OCI-LY3 (cell line): ENCODE data around the gene SULT2B1.

ENCODE experiments used
- CTCF ChIP-seq: fragments of 200-600, 300-600 bp; sonication (generic); IDR thresholded peaks from 2 replicates; pipeline ENCODE4 v1.5.1; 2014; ENCODE audit warnings: antibody characterized with exemption, low read length, low read depth
- EZH2phosphoT487 ChIP-seq: fragments of 200-600 bp; shearing (Covaris generic); IDR thresholded peaks from 2 replicates; pipeline ENCODE4 v1.6.1; 2018; ENCODE audit warnings: antibody characterized with exemption, mixed run types, low read depth

DNA sequence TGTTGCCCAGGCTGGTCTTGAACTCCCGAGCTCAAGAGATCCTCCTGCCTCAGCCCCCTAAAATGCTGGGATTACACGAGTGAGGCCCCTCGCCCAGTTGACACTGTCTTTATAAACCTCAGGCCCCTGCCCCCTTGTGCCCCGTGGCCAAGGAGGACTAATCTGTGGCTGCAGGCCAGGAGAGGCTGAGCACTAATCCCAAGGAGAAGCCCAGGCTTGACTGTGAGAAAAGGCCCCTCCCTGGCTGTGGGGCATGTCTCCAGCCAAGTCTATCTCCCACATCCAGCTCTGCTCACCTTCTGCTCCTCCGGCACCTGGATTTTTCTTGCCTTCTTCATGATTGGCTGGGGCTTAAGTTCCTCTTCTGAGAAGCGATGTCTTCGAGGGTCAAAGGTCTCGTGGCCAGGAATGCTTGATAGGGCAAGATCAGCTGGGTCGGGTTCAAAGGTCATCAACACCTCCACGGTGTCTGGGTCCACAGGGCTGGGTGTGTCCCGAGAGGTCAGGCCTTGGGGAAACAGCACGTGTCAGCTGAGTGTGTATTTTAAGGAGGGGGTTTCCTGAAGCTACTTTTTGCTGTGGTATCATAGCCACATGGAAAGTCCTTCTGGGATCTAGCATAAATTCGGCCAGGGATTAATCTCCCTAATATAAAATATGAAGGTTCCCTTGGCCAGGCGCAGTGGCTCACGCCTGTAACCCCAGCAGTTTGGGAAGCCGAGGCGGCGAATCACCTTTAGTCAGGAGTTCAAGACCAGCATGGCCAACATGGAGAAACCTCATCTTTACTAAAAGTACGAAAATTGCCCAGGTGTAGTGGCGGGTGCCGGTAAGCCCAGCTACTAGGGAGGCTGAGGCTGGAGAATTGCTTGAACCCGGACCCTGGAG is 81.4 kb downstream of the SULT2B1 start:
- TF ChIP-seq CTCF (no peak), EZH2phosphoT487 (no peak)
